Measurements from ENCODE around the gene FXYD3. TPM values are rescaled to one million over a fixed set of nuclear protein-coding genes. Genes with fewer than 3 reads are reported as not detected.

FXYD3 gene
- total RNA-seq, 1 experiment from 2014 or later: 17.4 TPM

DNA sequence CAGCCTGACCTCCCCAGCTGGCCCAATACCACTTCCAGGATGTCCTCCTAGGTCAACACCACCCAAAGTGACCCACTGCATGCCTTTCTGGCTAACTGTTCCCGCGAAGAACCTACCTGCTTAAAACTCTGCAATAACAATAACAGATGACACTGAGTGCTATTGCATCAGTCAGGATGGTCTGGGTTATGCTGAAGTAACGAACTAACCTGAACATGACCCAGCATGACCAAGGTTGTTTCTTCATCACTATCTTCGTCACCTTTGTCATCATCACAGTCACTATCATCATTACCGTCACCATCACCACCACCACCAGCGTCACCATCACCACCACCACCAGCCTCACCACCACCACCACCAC lies 10.6 kb upstream of the FXYD3 start:
- no TSS peak for BruUV-seq (replicated peaks)
- no peaks in the 10 kb centered on the region for H3K27me3 ChIP-seq (ENCODE audit: insufficient read depth, low read length)
- CTCF ChIA-PET: no interaction called here
- RAD21 ChIA-PET (ENCODE audit: low non-redundant PET in 1 of 2, low total read pairs in 2 of 2, uncharacterized antibody in 2 of 2, unreplicated experiment in 2 of 2): no interaction called here
- H3K27ac ChIP-seq (ENCODE audit: low read depth, low read length): no peak overlapping the region
- ATAC-seq (no peak), DNase-seq (ENCODE audit: low read depth, low spot score) (no peak)
- H3K36me3 ChIP-seq (ENCODE audit: control insufficient read depth in 1 of 2, insufficient read depth in 2 of 2, low read length in 2 of 2): no peaks in the 10 kb centered on the region
- peaks cover 0 to 11% of the 10 kb centered on the region in 2 experiments; a peak in 1 of 4 replicates for H3K9me3 ChIP-seq (ENCODE audit: control insufficient read depth in 1 of 2, insufficient read depth in 1 of 2, low read depth in 1 of 2, low read length in 2 of 2)
- intact Hi-C loops (cut with micrococcal nuclease): no loop called here
- peaks cover 14 to 30% of the 10 kb centered on the region in 2 experiments for H3K4me1 ChIP-seq (ENCODE audit: control insufficient read depth in 1 of 2, insufficient read depth in 2 of 2, low read length in 2 of 2)
- no peaks in the 10 kb centered on the region for H3K79me2 ChIP-seq (ENCODE audit: insufficient read depth, low read length)
- H3K4me2 ChIP-seq (ENCODE audit: low read length): no peak overlapping the region
- TF ChIP-seq ZNF274 (IDR thresholded peaks at IDR 0.05; ENCODE audit: low read depth, low read length) (no peak), EGR1 (IDR thresholded peaks at IDR 0.05; ENCODE audit: low read depth) (no peak), FOSL1 (IDR thresholded peaks at IDR 0.05; ENCODE audit: low read depth) (no peak), RAD21 (IDR thresholded peaks at IDR 0.05; ENCODE audit: low read depth) (no peak), JUND (IDR thresholded peaks at IDR 0.05) (no peak), SP1 (IDR thresholded peaks at IDR 0.05; ENCODE audit: low read depth) (no peak), POLR2AphosphoS5 (IDR thresholded peaks at IDR 0.05; ENCODE audit: low read depth, low read length) (no peak), ELF1 (IDR thresholded peaks at IDR 0.05; ENCODE audit: borderline replicate concordance, low read depth) (no peak), TCF7L2 (IDR thresholded peaks at IDR 0.05; ENCODE audit: borderline replicate concordance, extremely low read depth, insufficient read depth, insufficient read length) (no peak), CEBPB (IDR thresholded peaks at IDR 0.05; ENCODE audit: low read depth) (no peak), SRF (IDR thresholded peaks at IDR 0.05; ENCODE audit: low read depth) (no peak), YY1 (IDR thresholded peaks at IDR 0.05; ENCODE audit: extremely low read depth, insufficient replicate concordance, low read depth, low read length) (no peak), ZFX (IDR thresholded peaks at IDR 0.05) (no peak)
- TF ChIP-seq, protein P1, sequence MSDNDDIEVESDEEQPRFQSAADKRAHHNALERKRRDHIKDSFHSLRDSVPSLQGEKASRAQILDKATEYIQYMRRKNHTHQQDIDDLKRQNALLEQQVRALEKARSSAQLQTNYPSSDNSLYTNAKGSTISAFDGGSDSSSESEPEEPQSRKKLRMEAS (IDR thresholded peaks at IDR 0.05): no peak
- TF ChIP-seq, protein P2, sequence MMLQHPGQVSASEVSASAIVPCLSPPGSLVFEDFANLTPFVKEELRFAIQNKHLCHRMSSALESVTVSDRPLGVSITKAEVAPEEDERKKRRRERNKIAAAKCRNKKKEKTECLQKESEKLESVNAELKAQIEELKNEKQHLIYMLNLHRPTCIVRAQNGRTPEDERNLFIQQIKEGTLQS (IDR thresholded peaks at IDR 0.05): no peak
- TF ChIP-seq, protein P3, sequence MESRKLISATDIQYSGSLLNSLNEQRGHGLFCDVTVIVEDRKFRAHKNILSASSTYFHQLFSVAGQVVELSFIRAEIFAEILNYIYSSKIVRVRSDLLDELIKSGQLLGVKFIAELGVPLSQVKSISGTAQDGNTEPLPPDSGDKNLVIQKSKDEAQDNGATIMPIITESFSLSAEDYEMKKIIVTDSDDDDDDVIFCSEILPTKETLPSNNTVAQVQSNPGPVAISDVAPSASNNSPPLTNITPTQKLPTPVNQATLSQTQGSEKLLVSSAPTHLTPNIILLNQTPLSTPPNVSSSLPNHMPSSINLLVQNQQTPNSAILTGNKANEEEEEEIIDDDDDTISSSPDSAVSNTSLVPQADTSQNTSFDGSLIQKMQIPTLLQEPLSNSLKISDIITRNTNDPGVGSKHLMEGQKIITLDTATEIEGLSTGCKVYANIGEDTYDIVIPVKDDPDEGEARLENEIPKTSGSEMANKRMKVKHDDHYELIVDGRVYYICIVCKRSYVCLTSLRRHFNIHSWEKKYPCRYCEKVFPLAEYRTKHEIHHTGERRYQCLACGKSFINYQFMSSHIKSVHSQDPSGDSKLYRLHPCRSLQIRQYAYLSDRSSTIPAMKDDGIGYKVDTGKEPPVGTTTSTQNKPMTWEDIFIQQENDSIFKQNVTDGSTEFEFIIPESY (IDR thresholded peaks at IDR 0.05; ENCODE audit: extremely low read depth, insufficient replicate concordance, low read length): no peak
- TF ChIP-seq, protein P4, sequence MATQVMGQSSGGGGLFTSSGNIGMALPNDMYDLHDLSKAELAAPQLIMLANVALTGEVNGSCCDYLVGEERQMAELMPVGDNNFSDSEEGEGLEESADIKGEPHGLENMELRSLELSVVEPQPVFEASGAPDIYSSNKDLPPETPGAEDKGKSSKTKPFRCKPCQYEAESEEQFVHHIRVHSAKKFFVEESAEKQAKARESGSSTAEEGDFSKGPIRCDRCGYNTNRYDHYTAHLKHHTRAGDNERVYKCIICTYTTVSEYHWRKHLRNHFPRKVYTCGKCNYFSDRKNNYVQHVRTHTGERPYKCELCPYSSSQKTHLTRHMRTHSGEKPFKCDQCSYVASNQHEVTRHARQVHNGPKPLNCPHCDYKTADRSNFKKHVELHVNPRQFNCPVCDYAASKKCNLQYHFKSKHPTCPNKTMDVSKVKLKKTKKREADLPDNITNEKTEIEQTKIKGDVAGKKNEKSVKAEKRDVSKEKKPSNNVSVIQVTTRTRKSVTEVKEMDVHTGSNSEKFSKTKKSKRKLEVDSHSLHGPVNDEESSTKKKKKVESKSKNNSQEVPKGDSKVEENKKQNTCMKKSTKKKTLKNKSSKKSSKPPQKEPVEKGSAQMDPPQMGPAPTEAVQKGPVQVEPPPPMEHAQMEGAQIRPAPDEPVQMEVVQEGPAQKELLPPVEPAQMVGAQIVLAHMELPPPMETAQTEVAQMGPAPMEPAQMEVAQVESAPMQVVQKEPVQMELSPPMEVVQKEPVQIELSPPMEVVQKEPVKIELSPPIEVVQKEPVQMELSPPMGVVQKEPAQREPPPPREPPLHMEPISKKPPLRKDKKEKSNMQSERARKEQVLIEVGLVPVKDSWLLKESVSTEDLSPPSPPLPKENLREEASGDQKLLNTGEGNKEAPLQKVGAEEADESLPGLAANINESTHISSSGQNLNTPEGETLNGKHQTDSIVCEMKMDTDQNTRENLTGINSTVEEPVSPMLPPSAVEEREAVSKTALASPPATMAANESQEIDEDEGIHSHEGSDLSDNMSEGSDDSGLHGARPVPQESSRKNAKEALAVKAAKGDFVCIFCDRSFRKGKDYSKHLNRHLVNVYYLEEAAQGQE (IDR thresholded peaks at IDR 0.05; ENCODE audit: low read depth): no peak
- no peak overlapping the region for H3K4me3 ChIP-seq (replicated peaks in 1 of 2; ENCODE audit: low read depth in 1 of 2, low read length in 2 of 2)
- H3K9ac ChIP-seq (ENCODE audit: low read length): no peak overlapping the region
- no peaks in the 10 kb centered on the region for H4K20me1 ChIP-seq (ENCODE audit: insufficient read depth)
- no peaks in the 10 kb centered on the region for H3K9me2 ChIP-seq (ENCODE audit: insufficient read depth)
- POLR2A ChIA-PET: no interaction called here
- H2AFZ ChIP-seq (ENCODE audit: low read depth, low read length, poor library complexity, severe bottlenecking): no peak overlapping the region

Data from HCT116 (cell line).